Epithelial cell of proximal tubule (primary cell): ENCODE data around the gene ANTXRL. TPM values are rescaled to one million over a fixed set of nuclear protein-coding genes. Genes with fewer than 3 reads are reported as not detected.

Source experiments
- DNase-seq: peaks from one replicate; pipeline ENCODE4 v3.0.0-alpha.2; 2011; ENCODE audit warnings: low read depth
- H3K4me3 ChIP-seq: 2 replicates; pipeline ENCODE4 v1.5.1; 2011; ENCODE audit warnings: low read depth, mild to moderate bottlenecking, low read length
- total RNA-seq: library from RNA; depleted of rRNA; stranded (reverse); fragments of >200 nt; gene quantifications from 2 replicates; pipeline ENCODE4 v1.2.3, GENCODE V29; 2015
- TF ChIP-seq, protein P1 (sequence below): conservative IDR thresholded peaks from 2 replicates; pipeline ENCODE4 v1.5.1; 2012; ENCODE audit warnings: low read depth, mild to moderate bottlenecking, low read length

The ANTXRL gene
- total RNA-seq, 1 donor from 2014 or later: not detected

DNA sequence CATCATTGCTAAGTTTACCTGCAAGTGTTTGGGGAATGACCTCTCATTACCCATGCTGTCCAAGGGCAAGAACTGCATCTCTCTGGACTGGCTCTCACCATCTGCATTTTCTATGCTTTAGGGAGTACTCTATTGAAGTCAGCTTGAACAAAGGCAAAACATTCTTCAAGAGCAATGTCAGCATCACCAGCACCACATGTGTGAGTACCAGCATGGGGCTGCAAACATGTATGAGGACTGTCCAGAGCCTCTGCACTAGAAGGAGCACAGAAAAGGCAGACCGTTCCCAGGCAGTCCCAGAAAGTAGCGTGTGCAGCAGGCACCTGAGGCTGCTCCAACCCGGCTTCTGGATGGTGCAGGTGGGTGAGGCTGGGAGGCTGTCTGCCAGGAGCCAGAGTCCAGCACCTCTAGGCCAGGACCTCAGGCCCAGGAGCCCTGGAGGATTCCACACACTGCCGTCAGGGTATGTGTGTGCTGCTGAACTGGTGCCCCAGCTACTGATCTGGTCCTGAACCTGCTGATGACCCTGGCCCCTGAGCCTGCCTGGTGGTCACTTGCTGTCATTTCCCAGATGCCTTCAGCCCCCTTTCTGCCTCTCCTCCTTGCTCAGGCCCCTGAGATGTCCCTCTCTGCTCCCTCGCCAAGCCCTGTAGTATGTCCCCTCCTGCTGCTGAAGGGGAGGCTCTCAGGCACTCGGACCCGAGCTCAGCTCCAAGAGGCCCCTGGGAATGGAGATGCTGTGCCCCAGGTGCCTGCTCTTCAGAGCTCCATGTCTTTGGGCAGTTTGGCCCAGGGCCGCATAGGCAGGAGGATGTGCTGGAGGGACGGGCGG is 20.7 kb downstream of the ANTXRL start:
- DNase-seq: no peak
- no peak overlapping the region for H3K4me3 ChIP-seq
- TF ChIP-seq, protein P1, sequence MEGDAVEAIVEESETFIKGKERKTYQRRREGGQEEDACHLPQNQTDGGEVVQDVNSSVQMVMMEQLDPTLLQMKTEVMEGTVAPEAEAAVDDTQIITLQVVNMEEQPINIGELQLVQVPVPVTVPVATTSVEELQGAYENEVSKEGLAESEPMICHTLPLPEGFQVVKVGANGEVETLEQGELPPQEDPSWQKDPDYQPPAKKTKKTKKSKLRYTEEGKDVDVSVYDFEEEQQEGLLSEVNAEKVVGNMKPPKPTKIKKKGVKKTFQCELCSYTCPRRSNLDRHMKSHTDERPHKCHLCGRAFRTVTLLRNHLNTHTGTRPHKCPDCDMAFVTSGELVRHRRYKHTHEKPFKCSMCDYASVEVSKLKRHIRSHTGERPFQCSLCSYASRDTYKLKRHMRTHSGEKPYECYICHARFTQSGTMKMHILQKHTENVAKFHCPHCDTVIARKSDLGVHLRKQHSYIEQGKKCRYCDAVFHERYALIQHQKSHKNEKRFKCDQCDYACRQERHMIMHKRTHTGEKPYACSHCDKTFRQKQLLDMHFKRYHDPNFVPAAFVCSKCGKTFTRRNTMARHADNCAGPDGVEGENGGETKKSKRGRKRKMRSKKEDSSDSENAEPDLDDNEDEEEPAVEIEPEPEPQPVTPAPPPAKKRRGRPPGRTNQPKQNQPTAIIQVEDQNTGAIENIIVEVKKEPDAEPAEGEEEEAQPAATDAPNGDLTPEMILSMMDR: no peak

DNA sequence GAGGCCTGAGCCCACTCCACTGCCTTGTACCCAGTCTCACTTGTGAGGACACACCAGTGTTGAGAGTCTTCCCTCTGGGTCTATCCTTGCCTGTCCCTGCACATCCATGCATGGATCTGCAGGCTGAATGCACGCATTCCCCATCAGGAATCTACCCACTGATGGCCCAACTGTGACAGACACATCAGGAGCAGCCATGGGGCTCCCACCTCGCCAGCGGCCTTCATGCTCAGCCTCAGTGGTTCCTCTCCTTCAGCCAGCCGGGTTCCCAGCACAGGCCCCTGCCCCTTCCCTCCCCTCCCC is 21.3 kb downstream of the ANTXRL start:
- TF ChIP-seq, protein P1: no peak
- DNase-seq: no peak
- no peak overlapping the region for H3K4me3 ChIP-seq

DNA sequence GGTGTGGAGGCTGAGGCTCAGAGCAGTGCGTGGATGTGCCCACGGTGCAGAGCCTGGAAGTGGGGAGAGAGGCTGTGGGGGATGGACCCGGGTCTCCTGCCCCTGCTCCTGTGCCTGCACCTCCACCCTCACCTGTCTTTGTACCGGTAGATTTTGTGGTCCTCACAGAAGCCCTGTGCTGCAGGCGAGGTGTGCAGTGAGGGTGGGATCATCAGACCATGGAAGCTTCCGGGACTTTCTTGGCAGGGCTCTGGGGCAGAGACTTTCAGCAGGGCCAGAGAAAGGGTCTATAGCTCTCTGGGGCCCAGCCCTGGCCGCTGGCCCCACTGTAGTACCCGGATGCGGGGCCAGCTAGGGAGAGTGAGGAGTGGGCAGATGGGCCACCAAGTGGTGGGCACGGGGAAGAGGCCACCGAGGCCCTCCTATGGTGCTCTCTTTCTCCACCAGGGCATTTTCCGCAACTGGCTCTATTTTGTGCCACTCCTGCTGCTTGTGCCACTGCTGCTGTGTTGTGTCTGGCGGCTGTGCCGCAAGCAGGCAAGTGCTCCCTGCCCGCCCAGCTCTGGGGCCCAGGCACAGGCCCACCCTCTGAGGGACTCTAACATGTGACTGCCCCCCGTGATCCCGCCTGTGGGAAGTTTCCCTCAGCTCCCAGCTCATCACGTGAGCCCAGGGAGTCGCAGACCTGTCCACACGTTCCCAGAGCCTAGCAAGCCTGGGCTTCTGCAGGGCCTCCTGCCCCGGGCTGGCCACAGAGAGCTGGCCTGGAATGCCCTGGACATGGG is 22.1 kb downstream of the ANTXRL start:
- H3K4me3 ChIP-seq: no peak overlapping the region
- TF ChIP-seq, protein P1: no peak
- no peak for DNase-seq

DNA sequence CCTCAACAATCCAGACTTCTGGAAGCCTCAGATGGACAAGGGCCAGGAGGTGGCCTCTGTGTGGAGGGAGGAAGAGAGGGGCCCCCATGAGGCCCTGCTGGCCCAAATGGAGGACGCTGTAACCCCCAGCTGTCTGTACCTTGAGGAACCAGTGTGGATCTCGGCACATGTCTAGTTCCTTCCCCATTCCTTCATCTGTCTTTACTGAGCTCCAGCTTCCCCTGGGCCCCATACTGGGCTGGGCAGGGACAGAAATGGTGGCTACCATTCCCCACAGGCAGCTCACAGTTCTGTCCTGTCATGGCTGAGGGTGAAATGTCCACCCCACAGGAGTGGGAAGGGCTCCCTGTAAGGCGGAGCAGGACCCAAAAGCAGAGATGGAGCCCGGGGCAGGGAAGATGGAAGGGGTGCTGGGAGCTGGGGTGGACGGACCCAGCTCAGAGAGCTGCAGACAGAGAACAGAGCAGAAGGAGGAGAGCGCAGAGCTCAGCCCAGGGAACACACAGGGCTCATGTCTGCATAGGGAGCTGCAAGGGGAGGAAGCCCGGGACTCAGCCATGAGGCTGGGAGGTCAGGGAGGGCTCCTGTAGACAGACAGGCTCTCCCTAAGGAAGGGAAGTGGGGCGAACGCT is 22.8 kb downstream of the ANTXRL start:
- H3K4me3 ChIP-seq: no peak overlapping the region
- DNase-seq: no peak
- TF ChIP-seq, protein P1: no peak

DNA sequence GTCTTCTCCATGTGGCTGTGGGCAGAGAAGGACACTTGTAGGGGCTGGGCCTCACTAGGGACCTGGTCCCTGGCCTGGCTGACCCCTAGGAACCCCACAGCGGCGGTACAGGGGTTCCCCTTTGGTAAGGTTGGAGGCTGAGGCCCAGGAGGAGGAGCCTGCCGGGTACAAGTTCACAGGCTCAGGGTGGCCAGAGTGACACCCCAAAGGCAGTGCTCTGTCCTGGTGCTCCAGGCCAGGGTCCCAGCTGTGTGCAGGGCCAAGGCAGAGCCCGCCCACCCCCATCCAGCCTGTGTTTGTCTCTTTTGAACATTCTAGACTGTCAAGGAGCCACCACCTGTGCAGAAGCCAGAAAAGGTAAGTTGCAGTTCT is 23.3 kb downstream of the ANTXRL start:
- H3K4me3 ChIP-seq: no peak overlapping the region
- TF ChIP-seq, protein P1: no peak
- DNase-seq: no peak

DNA sequence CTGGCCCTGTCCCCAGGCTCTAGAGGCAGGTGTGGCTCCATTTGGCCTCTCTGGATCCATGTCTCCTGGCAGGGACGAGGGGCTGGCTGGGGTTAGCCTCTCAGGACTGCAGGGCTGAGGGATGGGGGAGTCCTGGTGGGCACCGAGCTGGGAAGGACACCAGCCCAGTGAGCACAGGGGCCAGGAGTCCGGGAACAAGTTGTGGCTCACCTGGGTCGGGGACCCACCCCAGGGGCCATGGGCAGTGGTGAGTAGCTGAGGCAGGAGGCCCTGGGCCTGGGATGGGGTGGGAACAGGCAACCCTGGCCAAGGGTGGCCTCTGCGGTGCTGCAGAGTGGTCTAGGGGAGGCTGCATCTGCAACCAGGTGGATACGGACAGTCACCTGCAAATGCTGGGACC is 24.1 kb downstream of the ANTXRL start:
- no peak for DNase-seq
- TF ChIP-seq, protein P1: no peak
- H3K4me3 ChIP-seq: no peak overlapping the region
